ENCODE results near the gene IL1RAPL1.

Gene IL1RAPL1

GRCh38 chrX:29455702-29456101 is 868.5 kb downstream of the IL1RAPL1 start:
- DNase-seq: no peak

GRCh38 chrX:29461039-29461438 is 873.8 kb downstream of the IL1RAPL1 start:
- peak in 1 of 2 experiments; percentile 0 for DNase-seq

- no peak for DNase-seq
These were observed 879.2 kb downstream of the IL1RAPL1 start for GRCh38 chrX:29466456-29466855.

GRCh38 chrX:29468911-29469494 is 881.8 kb downstream of the IL1RAPL1 start:
- DNase-seq: no peak

GRCh38 chrX:29470030-29470429 is 882.8 kb downstream of the IL1RAPL1 start:
- no peak for DNase-seq

GRCh38 chrX:29471829-29472228 is 884.6 kb downstream of the IL1RAPL1 start:
- no peak for DNase-seq

- no peak for DNase-seq
These were observed 890.6 kb downstream of the IL1RAPL1 start for GRCh38 chrX:29477878-29478277.

GRCh38 chrX:29478336-29479069 is 891.3 kb downstream of the IL1RAPL1 start:
- DNase-seq: peak; percentile 21 to 43

GRCh38 chrX:29487214-29487613 is 900.0 kb downstream of the IL1RAPL1 start:
- DNase-seq: no peak

GRCh38 chrX:29487714-29488113 is 900.5 kb downstream of the IL1RAPL1 start:
- DNase-seq: no peak

GRCh38 chrX:29488919-29489318 is 901.7 kb downstream of the IL1RAPL1 start:
- no peak for DNase-seq

GRCh38 chrX:29490606-29491005 is 903.4 kb downstream of the IL1RAPL1 start:
- DNase-seq: no peak

GRCh38 chrX:29491659-29492058 is 904.4 kb downstream of the IL1RAPL1 start:
- DNase-seq: no peak

- DNase-seq: no peak
These were observed 909.5 kb downstream of the IL1RAPL1 start for GRCh38 chrX:29496636-29497180.

GRCh38 chrX:29506729-29507128 is 919.5 kb downstream of the IL1RAPL1 start:
- DNase-seq: no peak

- no peak for DNase-seq
These were observed 930.9 kb downstream of the IL1RAPL1 start for GRCh38 chrX:29518100-29518499.

GRCh38 chrX:29528281-29528680 is 941.0 kb downstream of the IL1RAPL1 start:
- no peak for DNase-seq

GRCh38 chrX:29530501-29530900 is 943.3 kb downstream of the IL1RAPL1 start:
- DNase-seq: peak; percentile 25 to 43

GRCh38 chrX:29531336-29531735 is 944.1 kb downstream of the IL1RAPL1 start:
- no peak for DNase-seq

- no peak for DNase-seq
These were observed 948.2 kb downstream of the IL1RAPL1 start for GRCh38 chrX:29535212-29536162.

GRCh38 chrX:29541038-29541437 is 953.8 kb downstream of the IL1RAPL1 start:
- no peak for DNase-seq

GRCh38 chrX:29542152-29542551 is 954.9 kb downstream of the IL1RAPL1 start:
- no peak for DNase-seq

GRCh38 chrX:29545878-29546277 is 958.6 kb downstream of the IL1RAPL1 start:
- no peak for DNase-seq
